Measurements from ENCODE around the gene AKR7A2. TPM values are rescaled to one million over a fixed set of nuclear protein-coding genes. Genes with fewer than 3 reads are reported as not detected.

The AKR7A2 gene
- total RNA-seq (2014; rRNA removed; shearing (Covaris generic)) = 110 and 121 TPM in 2 replicates

DNA sequence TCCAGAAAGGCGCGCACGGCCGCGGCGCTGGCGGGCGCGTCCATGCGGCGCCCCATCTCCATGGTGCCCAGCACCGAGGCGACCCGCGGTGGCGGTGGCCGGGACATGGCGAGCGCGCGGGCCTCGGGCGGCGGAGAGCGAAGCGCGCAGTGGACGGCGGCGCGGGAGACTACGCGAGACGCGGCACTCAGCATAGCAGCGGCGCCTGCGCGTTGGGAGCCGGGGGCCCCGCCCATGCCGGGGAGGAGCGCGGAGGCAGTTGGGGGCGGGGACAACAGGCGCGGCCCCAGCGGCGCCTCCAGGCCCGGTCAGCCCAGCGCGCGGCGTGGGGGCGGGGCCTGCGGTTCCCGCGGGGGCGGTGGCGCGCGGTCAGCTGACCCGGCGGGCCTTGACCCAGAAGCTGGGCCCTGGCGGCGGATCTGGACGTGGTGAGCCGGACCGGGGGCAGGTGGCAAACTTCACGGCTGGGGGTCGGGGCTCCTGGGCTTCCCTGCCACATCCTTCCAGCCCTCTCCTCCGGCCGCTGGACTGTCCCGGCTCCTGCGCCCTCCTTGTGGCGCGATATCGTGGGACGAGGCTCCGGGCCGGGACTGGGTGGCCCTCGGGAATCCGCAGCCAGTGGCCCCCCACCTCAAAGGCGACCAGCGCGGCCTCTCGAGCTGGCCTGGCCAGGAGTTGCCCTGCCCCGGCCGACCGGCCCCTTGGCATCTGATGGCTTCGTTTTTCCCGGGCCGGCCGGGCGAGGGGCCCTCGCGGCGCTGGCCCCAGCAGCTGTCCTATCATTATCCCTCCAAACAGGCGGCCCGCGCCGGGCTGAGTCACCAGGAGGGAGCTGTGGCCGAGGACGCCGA is at the start of gene AKR7A2, which contains the start of gene SLC66A1:
Gene AKR7A2 (minus strand): TSS at position 214 of the 851 bp plus-strand sequence. CDS start 20 bp downstream, at position 194.
Gene SLC66A1 (plus strand): TSS at position 396 of the 851 bp plus-strand sequence. CDS start 5,352 bp downstream, outside the sequence.
- DNase-seq (ENCODE audit: low read depth) = peak; percentile 90

- no peak for DNase-seq (ENCODE audit: low read depth)
Observed at GRCh38 chr1:19360843-19361610, 49.1 kb upstream of the AKR7A2 start.

GRCh38 chr1:19360432-19360831 is 48.5 kb upstream of the AKR7A2 start:
- DNase-seq (ENCODE audit: low read depth) = no peak

DNA sequence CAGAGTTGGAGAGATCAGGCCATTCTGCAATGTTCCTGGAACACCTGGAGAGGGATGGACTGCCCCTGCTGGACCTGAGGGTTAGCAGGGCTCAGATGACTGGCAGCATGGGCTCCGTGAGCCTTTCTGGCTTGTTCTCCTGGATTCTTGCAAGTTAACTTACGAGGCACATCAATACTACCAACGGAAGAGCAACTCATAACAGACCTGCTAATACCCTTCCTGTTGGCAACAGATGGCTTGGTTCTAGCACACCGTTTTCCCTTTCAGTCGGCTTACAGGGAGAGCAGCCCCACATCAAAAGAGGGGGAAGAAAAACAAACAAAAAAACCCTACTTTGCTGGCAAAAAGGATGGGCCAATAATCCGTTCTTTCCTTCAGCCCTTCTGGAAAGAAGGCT is 48.1 kb upstream of the AKR7A2 start:
- DNase-seq (ENCODE audit: low read depth) = no peak

DNA sequence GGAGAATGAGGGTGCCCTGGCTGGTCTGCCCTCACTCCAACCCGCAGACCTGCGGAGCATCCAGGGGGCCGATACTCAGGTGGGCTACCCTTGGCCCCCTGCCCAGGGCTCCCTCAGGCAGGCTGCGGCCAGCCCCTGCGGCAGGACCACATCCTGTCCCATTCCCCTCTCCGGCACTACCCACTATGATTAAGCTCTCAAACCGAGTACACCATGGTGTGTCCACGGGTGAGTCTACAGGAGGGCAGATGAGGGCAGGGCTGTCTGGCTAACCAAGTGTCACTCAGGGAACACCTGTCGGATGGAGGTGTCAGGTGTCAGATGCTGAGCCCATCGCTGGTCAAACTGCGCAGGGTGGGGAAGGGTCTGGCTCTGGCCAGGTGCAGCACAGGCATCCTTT is 47.4 kb upstream of the AKR7A2 start:
- DNase-seq (ENCODE audit: low read depth) = no peak

- DNase-seq (ENCODE audit: low read depth) = no peak
Observed at GRCh38 chr1:19358710-19359109, 46.8 kb upstream of the AKR7A2 start.

DNA sequence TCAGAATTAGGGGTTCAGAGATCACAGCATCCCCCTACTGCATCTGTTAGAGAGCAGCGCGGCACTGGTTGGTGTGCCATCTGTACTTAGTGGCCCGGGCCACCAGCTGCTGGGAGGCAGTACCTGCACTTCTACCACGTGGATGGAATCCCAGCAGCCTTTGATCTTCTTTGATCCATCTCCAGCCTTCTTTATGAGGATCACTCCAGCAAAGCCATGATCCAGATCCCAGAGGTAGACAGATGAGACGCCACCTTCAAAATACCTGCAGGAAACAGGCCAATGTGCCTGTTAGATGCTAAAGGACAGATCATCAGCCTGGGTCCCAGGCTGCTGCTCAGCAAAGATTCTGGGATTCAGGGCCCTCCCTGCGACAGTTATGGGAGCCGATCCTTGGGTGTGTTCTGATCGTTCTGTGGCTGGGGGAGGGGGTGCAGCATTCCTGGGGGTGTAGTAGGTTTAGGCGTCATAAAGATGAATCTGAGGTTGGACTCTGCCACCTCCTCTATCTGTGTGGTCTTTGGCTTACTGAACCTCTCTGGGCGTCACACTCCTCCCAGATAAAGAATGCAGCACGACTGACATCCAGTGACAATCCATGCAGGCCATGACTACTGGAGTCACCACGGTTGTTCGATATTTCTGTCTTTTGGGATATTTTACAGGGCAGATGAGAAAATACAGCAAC is 45.5 kb upstream of the AKR7A2 start:
- DNase-seq (ENCODE audit: low read depth) = no peak

DNA sequence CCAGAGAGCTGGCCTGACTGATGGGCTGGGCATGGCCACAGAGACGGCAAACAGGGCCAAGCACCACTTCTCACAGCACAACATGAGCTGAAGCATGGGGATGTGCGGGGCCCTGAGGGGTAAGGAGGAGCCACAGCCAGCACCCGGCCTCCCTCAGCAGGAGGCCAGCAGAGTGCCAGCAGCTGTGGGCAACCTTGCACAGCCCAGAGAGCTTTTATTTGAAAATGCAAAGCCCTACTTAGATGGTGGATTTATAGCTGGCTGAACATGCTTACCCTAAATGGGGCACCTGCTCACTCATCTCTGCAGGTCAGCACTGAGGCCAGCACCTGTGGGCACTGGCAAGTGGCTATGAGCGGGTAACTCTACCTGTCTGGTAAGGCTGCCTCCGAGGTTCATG is 44.3 kb upstream of the AKR7A2 start:
- DNase-seq (ENCODE audit: low read depth) = no peak

DNA sequence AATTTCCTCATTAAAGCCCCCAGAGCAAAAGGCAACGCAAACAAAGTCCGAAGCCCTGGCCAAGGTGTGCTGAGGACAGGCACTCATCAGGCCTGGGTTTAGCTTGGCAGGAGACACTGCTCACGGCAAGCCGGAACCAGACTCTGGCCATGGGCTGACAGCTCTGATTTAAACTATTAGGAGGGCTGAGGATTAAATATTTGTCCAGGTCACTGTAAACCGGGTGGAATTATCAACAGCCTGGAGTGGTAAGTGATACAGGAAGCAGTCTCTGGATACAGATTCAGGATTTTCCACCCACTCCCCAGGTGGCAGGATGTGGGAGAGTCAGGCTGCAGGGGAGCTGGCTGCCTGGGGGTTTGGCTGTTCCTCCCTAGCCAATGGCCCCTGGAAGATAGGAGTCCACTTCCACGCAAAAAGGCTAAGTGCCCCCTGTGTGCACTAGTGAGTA is 42.6 kb upstream of the AKR7A2 start:
- no peak for DNase-seq (ENCODE audit: low read depth)

- no peak for DNase-seq (ENCODE audit: low read depth)
Observed at GRCh38 chr1:19353596-19353995, 41.7 kb upstream of the AKR7A2 start.

- DNase-seq (ENCODE audit: low read depth) = no peak
Observed at GRCh38 chr1:19352839-19353238, 40.9 kb upstream of the AKR7A2 start.

GRCh38 chr1:19351873-19352272 is 39.9 kb upstream of the AKR7A2 start:
- DNase-seq (ENCODE audit: low read depth) = no peak

DNA sequence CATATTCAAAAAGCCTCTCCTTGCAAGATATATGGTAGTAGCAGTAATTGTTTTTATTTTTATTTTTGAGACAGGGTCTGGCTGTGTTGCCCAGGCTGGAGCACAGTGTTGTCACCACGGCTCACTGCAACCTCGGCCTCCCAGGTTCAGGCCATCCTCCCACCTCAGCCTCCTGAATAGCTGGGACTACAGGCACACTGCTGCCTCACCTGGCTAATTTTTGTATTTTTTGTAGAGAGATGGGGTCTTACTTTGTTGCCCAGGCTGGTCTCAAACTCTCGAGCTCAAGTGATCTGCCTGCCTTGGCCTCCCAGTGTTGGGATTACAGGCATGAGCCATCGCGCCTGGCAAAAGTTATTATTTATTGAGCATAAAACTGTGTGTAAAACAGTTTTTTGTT is 38.6 kb upstream of the AKR7A2 start:
- DNase-seq (ENCODE audit: low read depth) = no peak

DNA sequence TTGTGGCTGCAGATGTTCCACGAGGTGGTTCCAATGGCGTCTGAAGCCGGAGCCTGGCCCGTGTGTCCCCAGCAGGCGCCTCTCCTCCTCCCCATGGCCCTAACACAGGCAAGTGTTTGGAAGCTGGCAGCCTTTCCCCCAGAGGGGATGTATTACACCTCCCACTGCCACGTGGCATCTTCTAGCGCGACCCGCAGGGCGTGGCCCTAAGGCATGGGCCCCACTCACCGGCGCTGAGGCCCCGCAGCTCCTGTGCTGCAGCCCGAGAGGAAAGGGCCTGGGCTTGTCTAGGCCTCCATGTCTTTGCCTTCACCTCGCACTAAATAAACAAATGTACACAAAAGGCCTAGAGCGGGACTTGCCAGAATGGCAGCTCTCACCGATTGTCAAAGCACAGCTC is 38.1 kb upstream of the AKR7A2 start:
- no peak for DNase-seq (ENCODE audit: low read depth)

GRCh38 chr1:19348441-19349198 is 36.7 kb upstream of the AKR7A2 start:
- no peak for DNase-seq (ENCODE audit: low read depth)

DNA sequence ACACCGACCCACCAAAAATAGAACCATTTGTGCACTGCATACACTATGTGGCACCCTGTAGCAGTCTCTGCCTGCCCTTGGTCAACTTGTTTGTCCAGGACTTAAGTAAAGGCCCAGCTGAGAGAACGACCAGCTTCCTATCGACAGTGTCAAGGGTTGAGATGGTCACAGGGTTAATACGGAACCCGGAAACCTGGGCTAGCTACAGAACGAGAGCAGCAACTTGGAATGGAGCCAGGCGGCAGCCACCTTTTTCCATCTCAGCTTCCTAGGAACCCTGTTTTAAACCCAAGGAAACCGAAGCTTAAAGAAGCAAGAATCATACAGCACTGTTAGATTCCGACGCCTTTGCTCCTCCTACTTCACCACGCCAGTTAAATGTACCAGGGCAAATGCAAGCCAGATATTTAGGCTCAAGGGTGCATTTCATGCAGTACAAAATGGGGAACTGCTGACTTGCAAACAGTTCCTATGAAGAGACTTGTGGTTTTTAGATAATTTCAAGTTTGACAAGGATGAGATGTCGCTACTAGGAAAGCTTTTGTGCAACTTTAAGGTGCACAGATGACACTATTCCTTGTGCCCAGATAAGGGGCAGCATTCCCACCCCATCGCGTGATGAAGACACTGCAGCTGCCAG is 35.7 kb upstream of the AKR7A2 start:
- no peak for DNase-seq (ENCODE audit: low read depth)

DNA sequence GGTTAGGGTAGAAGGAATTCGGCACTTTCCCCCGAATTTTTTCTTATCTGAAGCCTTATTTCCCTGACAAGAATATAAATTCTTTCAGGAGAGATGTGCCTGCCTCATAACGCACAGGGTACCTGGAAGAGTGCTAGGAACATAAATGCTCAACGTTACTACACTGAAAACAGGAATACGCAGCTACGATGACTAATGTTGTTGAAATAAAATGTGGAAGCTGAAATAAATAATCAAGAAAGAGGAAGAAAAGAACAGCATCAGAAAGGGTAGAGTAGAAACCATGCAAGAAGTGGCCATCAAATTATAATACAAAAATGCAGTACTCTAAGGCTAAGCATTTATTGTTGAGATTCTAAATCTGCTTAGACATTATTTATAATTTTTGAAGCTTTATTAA is 34.1 kb upstream of the AKR7A2 start:
- no peak for DNase-seq (ENCODE audit: low read depth)

DNA sequence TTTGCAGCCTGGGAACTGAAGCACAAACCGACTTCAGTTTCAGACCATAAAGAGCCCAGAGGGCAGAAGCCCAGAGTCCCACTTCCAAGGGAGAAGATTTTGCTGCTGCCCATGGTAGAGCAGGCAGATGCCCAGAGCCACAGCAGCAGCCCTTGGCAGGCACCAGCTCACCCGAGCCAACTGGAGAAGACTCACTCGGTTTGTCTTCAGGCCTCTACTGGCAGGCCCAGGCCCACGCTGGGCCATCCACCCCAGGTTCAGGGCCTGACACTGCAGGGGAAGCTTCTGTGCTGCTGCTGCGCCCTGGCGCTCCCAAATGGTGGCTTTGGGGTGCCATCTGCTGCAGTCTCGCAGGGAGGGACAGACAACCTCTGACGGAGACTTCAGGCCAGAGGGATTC is 33.4 kb upstream of the AKR7A2 start:
- no peak for DNase-seq (ENCODE audit: low read depth)

- DNase-seq (ENCODE audit: low read depth) = no peak
Observed at GRCh38 chr1:19344831-19345230, 32.9 kb upstream of the AKR7A2 start.

- peak; percentile 35 for DNase-seq (ENCODE audit: low read depth)
Observed at GRCh38 chr1:19344372-19344810, 32.4 kb upstream of the AKR7A2 start.
